ENCODE measurements around the gene KLHL24.

DNA sequence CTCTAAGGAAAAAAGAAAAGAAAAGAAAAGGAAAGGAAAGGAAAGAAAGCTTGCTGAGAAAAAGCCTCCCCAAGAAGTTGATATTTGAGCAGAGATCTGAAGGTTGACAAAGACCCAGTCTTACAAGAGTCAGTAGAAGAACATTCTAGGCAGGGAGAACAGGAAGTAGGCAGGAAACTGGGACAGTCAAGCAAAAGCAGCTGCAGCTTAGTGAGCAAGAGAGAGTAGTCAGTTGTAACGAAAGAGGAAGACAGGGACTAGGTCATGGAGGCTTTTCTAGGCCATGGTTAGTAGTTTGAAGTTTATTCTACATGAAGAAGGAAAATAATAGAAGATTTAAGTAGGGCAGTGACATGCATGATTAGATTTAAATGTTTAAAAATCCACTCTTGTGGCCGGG is 48.1 kb upstream of the KLHL24 start:
- TF ChIP-seq GATA2 (IDR thresholded peaks at IDR 0.05; ENCODE audit: low read depth, low read length), result no peak
- no peak for TF ChIP-seq GATA3 (IDR thresholded peaks at IDR 0.05; ENCODE audit: low read depth, low read length)
